ENCODE data around the gene ASAP3. TPM values are rescaled to one million over a fixed set of nuclear protein-coding genes. Genes with fewer than 3 reads are reported as not detected.
"Not testable (repeated sequence)": the region's sequence is repeated elsewhere in the genome, so short reads cannot be mapped to it uniquely, and the experiment has no call there.

Gene ASAP3
- total RNA-seq, 2 experiments from 2014 or later: 0.63 to 1.1 TPM

DNA sequence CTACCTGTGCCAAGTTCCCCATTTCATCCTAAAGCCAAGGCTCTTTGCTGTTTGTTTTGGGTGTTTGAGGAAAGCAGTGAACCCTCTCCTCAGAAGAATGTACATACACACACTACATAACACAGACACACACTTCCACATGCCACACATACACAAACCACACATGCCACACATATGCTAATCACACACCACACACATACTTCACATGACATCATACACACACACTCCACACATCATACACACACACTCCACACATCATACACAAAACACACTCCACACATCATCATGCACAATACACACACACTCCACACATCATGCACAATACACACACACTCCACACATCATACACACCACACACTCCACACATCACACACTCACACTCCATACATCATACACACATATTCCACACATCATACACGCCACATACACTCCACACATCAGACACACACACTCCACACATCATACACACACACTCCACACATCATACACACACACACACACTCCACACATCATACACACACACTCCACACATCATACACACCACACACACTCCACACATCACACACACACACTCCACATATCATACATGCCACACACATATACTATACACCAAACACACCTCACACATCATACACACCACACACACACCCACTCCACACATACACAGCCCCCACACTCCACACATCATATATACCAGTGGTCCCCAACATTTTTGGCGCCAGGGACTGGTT is 91.7 kb downstream of the ASAP3 start:
- ChIA-PET POLR2A (no interaction called here), CTCF (interaction anchor here (2.3 kb wide), 1 partner anchor 12 kb away, joined by 9 read pairs; no protein-coding TSS in a partner anchor)

DNA sequence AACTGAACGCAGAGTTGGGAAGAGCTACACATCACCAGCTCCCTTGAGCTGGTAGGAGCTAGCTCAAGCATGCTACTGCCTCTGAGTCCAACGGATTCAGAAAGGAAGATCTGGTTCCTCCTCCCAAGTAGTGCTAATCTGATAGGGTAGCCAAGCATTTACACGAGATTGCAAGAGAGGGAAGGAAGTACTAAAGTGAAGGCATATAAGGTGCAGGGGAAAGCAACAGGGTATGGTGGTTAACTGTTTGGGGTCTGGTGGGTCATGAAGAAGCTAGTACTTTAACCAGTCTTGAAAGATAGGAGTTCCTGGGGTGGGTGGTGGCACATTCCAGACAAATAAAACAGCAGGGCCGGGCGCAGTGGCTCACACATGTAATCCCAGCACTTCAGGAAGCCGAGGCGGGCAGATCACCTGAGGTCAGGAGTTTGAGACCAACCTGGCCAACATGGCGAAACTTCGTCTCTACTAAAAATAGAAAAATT is 94.1 kb downstream of the ASAP3 start:
- CTCF ChIA-PET: no interaction called here
- POLR2A ChIA-PET: no interaction called here

- CTCF ChIA-PET: no interaction called here
- POLR2A ChIA-PET: no interaction called here
Measured at GRCh38 chr1:23387494-23387893, 96.5 kb downstream of the ASAP3 start.

- POLR2A ChIA-PET: no interaction called here
- CTCF ChIA-PET: interaction anchor here (1.4 kb wide), 1 partner anchor 20 kb away, joined by 3 read pairs; no protein-coding TSS in a partner anchor
Measured at GRCh38 chr1:23385119-23385621, 98.8 kb downstream of the ASAP3 start.

- ChIA-PET POLR2A (no interaction called here), CTCF (no interaction called here)
Measured at GRCh38 chr1:23384312-23385058, 99.5 kb downstream of the ASAP3 start.

GRCh38 chr1:23383577-23384311 is 100.2 kb downstream of the ASAP3 start:
- ChIA-PET POLR2A (no interaction called here), CTCF (no interaction called here)

DNA sequence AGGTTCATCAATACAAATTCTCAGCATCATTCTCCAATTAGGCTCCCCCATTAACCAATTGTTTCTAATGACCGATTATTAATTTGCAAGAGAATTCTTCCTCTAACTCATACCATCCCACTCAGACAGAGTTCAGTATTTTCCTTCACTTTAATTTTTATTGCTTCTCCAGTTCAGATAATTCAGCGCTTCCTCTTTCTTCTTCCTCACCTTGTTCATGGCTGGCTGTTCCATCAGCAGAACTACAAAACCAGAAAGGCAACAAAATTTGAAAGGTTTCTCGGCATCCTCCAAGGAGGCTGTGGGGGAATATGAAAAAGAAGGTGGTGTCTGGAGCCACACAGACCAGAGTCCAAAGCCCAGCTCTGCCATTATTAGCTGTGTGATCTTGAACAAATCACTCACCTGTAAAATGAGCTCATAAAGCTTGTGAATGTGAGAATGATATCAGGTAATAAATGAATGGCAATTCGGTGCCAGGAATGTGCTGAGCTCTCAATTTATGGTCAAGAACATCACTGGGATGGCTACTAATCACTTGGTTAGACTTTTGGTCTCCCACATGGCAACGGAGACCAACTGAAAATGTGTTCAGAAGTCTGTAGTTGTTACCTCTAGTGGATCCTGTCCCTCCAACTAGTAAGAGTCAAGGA is 102.6 kb downstream of the ASAP3 start:
- ChIA-PET POLR2A (no interaction called here), CTCF (interaction anchor here (0.6 kb wide), 1 partner anchor 16 kb away, joined by 4 read pairs; no protein-coding TSS in a partner anchor)

DNA sequence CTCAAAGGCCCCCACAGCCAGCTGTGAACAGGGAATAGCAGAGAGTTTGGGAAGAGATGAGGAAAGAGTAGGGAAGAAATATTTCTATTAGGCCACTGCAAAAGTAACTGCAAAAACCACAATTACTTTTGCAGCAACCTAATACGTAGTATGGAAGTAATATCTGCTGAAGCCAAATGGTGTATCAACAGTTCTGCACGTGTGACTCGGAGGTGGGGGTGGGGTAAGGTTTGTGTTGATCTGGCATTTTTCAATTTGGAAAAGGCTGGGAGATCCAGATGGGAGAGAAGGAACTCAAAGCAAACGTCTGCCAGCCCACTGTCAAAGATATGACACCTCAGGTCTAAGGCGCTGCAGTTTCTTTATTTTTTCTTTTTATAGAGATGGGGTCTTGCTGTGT is 103.3 kb downstream of the ASAP3 start:
- ChIA-PET POLR2A (no interaction called here), CTCF (no interaction called here)

DNA sequence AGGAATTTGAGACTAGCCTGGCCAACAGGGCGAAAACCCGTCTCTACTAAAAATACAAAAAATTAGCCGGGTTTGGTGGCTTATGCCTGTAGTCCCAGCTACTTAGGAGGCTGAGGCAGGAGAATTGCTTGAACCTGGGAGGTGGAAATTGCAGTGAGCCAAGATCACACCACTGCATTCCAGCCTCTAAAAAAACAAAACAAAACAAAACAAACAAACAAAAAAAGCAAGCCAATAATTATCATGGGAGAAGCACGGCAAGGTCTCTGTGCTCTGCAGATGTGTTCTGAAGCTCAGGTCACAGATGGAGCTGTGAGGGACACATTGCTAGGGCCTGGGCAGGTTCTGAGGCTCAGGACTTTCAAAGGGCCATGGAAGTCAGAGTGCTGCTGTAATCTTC is 103.7 kb downstream of the ASAP3 start:
- POLR2A ChIA-PET, CTCF ChIA-PET: not testable (repeated sequence)

Other genes with a start within 250 kb of the ASAP3 start
- gene HNRNPR, start 139.9 kb downstream of the ASAP3 start, total RNA-seq: 100 to 1,000 TPM; 197 to 198 TPM
- gene ZNF436, start 114.3 kb downstream of the ASAP3 start, total RNA-seq: 1 to 10 TPM; 4.0 to 4.6 TPM
- gene TCEA3, start 59.4 kb downstream of the ASAP3 start, total RNA-seq: 1 to 10 TPM; 1.1 to 1.2 TPM
- gene E2F2, start 47.1 kb upstream of the ASAP3 start, total RNA-seq: 10 to 100 TPM; 24.4 to 26.0 TPM
- 10 to 100 TPM; 31.9 to 34.1 TPM for gene ID3, start 75.3 kb upstream of the ASAP3 start, total RNA-seq
- 1,000 to 10,000 TPM; 1,199 to 1,229 TPM for gene RPL11, start 207.6 kb upstream of the ASAP3 start, total RNA-seq

All from activated CD8-positive, alpha-beta memory T cell treated with anti-CD3 and anti-CD28 coated beads for 36 hours (primary cell).